CD4-positive, alpha-beta T cell treated with Interleukin-4 for 4 hours (primary cell): ENCODE results near the gene GEMIN4.
"Not testable (repeated sequence)": the region's sequence is repeated elsewhere in the genome, so short reads cannot be mapped to it uniquely, and the experiment has no call there.

Experiments
- DNase-seq: peaks from one replicate; pipeline ENCODE4 v3.0.0-alpha.2; 2020

The GEMIN4 gene

DNA sequence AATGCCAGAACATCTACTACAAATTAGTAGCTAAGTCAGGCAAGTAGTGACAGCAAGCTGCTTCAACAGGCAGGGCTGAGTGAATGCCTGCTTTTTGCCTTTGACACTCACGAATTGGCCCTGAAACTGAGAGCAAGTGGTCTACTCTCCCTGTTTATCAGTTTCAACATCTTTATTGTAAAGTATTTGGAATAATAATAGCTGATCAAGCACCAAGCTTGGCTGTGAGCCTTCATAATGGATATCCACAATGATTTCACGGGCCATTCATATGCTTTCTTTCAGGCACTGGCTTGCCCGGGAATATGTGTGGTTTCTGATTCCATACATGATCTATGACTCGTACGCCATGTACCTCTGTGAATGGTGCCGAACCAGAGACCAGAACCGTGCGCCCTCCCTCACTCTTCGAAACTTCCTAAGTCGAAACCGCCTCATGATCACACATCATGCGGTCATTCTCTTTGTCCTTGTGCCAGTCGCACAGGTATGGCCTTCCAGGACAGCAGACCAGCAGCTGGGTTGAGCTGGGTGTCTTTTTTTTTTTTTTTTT lies 14.4 kb downstream of the GEMIN4 start:
- DNase-seq, result no peak

DNA sequence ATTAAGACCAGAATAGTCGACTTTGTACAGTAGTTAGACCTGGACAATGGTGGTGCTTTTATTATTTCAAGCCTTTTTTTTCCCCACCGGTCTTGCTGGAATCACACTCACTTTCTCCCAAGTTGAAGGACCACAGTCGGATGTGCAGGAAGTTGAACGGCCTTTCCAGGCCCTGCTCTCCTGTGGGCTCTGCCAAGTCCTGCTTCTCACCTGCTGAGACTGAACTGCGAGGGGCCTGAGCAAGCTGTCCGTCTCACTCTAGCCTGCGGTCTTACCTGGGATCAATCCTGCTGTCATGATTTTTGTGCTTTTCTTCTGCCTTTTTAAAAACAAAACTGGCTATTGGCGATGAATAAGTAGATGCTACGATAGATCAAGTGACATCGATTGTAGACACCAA lies 18.3 kb downstream of the GEMIN4 start:
- no peak for DNase-seq

DNA sequence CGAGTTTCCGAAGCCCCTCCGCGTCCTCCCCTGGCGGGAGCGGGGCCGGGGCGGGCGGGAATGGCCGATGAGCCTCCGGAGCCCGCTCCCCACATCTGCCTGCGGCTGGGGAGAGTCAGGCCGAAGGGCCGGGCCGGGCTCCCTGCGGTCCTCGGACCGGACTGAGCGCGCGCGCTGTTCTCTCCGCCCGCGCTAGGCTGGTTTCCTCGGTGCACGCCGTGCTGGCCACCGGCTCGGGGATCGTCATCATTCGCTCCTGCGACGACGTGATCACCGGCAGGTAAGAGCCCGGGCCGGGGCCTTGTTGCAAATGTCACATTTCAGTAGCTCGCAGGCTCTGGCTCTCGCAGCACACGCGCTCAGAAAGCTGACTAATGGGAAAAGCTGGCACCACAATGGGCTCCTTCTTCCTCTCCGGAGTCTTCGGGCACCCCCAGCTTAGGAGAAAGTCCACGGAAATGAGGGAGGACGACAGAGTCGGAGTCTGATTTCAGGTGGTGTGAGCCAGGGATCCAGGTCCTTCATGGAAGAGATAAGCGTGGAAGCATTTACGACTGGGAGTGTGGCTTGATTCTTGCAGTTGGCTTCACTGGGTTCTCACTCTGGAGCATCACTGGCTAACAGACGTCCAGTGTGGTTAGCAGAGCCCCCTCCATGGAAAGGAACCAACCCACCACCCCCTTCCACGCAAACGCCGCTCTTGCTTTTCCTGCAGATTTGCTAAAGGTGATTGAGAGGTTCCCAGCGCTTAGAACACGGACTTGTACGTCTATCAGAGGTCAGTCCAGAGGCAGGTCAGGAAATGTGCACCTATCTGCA lies 19.0 kb downstream of the GEMIN4 start:
- no peak for DNase-seq

DNA sequence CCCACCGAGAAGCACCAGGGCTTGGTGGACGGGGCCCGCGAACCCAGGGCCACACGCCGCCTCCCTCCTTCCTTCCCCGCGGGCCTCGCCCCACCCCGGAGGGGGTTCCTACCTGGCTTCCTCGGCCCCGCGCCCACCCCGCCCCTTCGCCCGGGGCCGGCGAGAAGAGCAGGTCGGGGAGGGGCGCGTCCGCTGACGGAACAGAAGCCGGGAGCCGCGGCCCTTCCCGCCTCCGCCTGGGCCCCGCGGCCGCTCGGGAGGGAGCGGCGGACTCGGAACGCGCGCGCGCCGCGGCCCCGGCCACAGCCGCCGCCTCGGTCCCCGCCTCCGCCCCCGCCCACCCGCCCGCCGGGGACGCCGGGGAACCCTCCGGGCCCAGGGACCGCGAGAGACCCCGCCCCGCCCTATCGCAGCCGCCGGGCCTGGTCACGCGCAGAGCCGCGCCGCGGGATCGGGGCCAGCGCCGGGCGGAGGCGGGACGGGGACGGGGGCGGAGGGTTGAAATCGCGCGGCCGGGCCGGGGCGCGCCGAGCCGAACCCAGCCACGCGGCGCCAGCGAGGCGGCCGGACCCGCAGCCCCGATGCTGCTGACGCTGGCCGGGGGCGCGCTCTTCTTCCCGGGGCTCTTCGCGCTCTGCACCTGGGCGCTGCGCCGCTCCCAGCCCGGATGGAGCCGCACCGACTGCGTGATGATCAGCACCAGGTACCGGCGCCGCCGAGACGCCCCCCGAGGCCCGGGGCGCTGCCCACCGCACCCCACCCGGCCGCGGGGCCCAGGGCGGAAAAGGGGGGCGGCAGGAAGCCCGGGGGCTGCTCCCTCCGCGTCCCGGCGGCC lies 19.8 kb downstream of the GEMIN4 start, which contains the start of gene TLCD3A:
Gene TLCD3A, plus strand, starts transcription at position 530 of the 835 bp plus-strand sequence. Its CDS starts 52 bp downstream, at position 582.
- peak; percentile 23 for DNase-seq

DNA sequence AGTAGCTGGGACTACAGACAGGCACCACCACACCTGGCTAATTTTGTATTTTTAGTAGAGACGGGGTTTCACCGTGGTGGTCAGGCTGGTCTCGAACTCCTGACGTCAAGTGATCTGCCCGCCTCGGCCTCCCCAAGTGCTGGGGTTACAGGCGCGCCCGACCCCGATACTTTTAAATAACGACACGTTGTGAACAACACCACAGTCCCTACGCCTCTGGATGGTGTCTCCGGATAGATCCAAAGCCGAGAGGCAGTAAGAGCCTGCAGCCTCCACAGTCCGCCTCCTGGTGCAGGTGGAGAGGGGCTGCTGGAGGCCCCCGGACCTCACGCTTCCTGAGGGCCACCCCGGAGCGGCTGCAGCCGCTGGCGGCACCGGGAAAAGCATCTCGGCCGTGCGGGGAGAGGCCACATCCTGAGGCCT lies 20.4 kb downstream of the GEMIN4 start:
- no peak for DNase-seq

DNA sequence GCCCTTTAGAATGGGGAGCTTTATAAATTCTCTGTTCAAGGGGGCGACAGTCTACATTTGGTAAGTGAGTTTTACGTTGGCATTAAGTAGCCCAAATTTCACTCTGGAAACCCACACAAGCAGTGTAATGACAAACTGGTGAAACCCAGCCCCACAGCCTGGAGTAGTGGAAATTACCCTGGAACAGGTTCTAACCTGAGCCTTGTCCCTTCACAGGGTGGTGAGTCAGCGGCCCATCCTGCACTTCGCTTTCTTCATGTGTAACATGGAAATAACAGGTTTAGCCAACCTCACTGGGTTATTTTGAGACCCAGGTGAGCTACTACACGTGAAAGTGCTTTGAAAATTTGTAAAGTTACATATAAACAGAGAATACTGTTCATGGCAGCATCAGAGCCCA lies 23.2 kb downstream of the GEMIN4 start:
- DNase-seq, result no peak

DNA sequence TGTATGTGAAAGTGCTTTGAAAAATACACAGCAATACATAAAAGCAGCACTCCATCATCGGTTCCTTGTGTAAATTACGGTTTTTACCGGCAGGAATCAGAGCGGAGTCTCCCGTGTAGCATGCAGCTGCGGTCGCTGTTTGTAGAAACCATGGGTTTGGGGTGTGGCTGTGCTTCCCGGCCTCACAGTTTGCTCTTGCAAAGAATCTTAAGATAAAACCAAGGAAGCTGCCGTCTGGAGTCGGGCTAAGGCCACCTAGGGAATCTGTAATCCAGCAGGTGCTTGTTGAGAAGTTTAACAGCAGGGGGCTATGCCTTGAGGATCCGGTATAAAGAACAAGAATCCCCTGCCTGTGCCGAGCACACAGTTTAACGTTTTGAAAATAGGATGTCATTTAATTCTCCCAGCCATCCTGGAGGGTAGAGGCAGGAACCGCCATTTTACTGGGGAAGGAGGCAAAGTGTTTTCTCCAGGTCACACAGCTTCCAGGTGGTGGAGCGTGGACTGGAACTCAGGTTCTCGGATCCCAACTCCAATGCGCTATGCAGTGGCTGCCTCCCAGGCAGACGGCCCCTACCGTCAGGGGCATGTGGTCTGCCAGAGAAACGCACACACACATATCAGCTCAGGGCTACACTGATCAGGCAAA lies 25.7 kb downstream of the GEMIN4 start:
- no peak for DNase-seq

DNA sequence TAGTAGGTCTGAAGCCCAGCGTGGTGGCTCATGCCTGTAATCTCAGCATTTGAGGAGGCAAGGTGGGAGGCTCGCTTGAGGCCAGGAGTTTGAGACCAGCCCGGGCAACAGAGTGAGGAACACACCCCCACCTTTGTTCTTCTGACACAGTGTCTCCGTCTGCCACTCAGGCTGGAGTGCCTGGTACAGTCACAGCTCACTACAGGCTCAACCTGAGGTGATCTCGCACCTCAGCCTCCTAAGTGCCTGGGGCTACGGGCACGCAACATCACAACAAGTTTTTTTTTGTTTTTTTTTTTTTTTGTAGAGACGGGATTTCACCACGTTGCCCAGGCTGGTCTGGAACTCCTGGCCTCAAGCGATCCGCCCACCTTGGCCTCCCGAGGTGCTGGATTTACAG lies 26.3 kb downstream of the GEMIN4 start:
- DNase-seq, result no peak

DNA sequence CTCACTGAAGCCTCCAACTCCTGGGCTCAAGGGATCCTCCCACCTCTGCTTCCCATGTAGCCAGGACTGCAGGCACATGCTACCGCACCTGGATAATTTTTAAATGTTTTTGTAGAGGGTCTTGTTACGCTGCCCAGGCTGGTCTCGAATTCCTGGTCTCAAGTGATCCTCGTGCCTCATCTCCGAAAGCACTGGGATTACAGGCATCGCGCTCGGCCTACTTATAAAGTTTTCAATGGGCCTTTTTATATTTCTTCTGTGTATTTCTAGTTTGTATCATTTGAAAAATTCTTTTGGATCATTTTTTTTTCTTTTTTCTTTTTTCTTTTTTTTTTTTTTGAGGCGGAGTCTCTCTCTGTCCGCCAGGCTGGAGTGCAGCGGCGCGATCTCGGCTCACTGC lies 27.0 kb downstream of the GEMIN4 start:
- DNase-seq, result no peak

DNA sequence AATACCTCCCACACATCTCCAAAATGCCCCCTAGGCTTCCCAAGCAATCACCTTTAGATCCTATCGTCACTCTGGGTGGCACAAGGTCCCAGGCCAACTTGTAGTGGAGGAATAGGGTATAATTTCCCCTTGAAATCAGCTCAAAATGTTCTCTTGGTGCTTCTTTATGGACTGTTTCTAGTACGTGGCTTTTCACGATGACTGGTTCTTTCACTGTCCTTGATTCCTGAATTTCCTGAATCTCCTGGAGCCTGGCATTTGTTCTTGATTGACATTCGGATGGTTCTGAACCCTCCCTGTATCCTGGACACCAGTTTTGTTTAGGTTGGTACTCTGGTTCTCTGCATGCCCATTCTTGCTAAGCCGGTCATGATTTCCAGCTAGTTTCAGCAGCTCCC lies 30.5 kb downstream of the GEMIN4 start:
- DNase-seq, result no peak

DNA sequence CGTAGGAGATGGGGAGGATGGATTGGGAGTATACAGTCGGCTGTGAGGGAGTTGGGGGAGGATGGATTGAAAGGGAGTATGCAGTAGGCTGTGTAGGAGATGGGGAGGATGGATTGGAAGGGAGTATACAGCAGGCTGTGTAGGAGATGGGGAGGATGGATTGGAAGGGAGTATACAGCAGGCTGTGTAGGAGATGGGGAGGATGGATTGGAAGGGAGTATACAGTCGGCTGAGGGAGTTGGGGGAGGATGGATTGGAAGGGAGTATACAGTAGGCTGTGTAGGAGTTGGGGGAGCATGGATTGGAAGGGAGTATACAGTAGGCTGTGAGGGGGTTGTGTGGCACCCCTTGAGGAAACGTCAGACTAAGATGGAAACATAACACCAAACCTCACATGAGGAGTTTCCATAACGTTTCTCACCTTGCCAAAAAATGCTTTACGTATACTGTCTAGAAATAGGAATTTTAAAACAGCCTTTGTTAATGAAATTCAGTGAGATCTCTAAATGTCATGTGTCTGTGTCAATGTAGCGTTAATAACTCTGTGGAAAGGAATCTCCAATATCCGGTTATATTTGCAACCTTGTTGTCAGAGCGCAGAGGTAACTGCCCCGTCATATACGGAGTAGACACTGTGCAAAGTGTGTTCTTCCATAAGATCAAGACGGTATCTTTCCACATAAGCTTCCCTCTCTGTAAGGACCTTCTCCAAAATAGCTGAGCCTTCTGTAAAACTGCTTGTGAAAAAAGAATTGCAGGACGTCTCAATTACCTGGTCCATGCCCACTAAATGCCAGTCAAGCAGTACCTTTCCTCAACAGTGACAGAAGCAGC lies 31.1 kb downstream of the GEMIN4 start:
- DNase-seq, result no peak

DNA sequence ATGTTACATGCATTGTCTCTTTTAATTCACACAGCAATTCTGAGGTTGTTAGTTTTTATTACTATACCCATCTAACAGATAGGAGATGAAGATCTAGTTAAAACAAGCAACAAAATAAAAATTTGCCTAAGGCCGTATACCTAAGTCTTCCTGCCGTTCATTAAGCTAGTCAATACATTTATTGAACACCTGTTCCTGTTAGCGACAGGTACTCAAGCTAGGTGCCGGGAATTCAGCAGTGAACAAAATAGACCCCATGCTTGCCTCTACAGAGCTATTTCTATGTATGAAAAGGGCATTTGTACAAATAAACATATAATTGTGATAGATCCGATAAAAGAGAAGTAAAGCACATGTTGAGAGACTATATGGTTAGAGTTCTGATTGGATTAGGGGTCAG lies 34.0 kb downstream of the GEMIN4 start:
- no peak for DNase-seq

DNA sequence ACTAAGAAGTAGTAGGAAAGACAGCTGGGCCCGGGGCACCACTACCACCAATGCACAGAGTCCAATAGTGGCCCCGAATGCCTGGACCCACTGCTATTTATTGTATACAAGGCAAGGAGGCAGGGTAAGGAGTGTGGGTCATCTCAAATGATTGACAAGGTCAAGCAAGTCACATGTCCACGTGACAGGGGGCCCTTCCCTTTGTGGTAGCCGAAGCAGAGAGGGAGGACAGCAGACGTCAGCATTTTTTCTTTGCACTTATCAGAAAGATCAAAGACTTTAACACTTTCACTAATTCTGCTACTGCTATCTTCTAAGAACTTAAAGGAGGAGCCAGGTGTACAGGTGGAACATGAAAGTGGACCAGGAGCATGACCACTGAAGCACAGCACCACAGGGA lies 43.9 kb downstream of the GEMIN4 start:
- no peak for DNase-seq

DNA sequence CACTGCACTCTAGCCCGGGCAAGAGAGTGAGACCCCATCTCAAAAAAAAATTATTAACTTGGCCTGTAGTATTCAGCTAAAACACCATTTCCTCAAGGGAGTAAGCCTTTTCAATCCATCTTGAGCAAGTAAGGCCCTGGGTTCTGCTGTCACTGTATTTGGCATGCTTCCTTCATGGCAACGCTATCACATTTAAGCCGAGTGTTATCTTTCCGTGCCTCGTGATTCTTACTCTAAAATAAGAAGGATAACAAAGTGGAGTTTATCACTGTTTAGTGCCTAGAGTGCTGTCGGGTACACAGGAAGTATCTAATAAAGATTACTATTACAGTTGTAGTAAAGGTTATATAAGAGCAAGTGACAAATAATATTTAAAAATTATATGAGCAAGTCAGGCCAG lies 46.2 kb downstream of the GEMIN4 start:
- DNase-seq, result no peak

DNA sequence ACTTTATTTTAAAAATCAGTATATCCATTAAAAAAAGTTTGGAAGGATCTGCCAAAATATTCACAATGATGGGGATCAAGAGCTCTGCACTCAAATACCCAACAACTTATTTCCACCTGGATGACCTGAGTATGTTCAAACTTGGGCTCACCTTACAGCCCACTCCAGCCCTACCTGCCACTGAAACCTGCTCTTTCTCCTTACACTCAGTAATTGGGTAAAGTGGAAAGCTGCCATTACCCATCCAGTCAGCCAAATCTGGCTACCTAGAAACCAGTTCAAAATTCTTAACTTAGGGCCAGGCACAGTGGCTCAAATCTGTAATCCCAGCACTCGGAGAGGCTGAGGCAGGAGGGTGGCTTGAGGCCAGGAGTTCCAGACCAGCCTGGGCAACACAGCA lies 47.1 kb downstream of the GEMIN4 start:
- no peak for DNase-seq

DNA sequence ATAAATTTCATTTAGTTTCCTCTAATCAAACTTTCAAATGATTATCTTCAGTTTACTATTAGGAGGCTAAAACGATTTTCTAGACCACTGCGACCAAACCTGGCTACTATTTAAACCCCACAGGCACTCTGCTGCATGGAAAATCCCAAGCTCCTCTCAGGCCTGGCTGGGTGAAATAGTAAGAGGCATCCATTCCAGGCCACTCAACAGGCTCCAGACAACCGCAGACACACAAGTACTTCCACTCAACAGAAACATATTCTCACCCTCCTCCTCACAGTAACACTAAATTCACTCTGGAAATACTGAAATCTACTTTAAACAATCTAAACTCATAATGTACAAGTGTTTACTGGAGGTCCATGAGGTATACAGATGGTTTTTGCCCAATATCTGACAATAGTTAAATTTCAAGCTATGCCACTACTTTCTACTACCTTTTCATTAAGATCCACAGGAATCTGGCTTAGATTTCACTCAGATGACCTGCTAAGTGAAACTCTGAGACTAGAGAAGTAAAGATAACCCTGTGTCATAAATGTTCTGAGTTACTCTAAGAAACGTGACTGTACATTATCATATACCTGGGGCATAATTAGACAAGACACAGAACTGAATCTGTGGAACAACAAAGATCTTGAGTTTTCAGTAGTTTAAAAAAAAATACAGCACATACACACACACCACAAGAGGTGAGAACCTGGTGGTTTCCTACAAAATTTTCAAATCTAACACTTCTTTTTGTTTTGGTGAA lies 47.8 kb downstream of the GEMIN4 start:
- DNase-seq, result no peak

DNA sequence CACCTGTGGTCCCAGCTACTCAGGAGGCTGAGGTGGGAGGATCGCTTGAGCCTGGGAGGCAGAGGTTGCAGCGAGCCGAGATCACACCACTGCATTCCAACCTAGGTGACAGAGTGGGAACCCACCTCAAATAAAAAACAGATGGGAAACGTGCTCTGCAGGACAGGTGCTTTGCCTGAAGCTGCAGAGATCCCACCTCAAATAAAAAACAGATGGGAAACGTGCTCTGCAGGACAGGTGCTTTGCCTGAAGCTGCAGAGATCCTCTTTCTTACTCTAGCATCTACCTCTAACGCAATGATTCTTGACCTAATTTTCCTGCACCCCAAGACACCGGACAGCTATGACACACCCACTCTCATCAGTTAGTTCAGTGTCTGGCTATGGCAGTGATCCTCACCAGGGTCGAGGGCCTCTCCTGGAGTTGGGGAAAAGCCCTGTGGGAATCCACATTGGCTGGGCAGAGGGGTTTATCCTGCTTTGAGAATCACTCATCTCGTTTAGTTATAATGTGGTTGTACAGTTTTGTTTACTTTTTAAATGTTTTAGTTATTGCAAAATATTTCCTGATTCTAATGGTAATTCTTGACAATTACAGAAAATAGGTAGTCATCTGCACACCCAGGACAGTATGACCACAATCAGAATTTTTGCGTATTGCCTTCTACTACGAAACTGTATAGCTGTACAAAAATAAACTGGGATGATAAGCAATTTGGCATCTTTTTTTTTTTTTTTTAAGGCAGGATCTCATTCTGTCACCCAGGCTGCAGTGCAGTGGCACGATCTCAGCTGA lies 48.8 kb downstream of the GEMIN4 start:
- DNase-seq, result no peak

DNA sequence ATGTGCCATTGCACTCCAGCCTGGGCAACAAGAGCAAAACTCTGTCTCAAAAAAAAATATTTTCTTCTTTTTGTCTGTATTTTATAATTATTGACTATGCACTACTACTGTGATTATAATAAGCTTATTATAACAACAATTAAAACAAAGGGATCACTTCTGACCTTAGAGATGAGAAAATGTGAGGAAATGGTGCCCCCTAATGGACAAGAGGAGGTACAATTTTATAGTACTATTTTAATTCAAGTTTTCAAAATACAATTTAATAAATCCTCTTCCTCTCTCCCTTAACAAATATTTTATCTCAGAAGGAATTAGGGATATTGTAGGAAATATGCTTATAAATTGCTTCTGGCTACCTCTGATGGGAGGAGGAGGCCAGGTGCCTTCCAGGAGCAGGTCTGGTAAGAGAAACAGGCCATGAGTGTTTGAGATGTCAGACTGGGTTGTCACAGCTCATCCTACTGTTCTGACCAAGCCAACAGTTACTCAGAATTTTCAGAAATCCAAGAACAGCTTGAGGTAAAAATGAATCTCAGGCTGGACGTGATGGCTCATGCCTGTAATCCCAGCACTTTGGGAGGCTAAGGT lies 51.5 kb downstream of the GEMIN4 start:
- DNase-seq, result peak; percentile 69

DNA sequence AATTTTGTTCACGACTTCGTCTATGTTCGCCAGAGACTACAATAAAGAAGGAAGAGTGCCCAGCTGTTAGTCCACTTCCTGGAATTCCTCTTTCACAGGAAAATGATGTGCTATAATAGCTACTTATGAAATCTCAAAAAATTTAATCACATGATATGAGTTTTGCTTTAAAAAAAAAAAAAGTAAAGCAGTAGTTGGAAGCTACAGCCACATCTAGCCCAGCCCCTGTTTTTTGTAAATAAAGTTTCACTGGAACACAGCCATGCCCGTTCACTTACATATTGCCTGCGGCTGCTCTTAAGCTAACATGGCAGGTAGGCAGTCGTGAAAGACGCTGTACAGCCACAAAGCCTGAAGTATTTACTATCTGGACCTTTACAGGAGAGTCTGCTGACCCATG lies 52.7 kb downstream of the GEMIN4 start:
- DNase-seq, result no peak

DNA sequence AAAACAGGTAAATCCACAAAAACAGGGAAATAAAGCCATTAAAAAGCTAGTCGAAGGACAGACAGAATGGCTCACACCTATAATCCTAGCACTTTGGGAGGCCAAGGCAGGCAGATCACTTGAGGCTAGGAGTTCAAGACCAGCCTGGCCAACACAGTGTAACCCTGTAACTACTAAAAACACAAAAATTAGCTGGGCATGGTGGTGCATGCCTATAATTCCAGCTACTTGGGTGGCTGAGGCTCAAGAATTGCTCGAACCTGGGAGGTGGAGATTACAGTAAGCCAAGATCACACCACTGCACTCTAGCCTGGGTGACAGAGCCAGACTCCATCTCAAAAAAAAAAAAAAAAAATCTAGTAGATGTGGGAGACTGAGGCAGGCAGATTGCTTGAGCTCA lies 54.0 kb downstream of the GEMIN4 start:
- DNase-seq, result not testable (repeated sequence)
